GM23338 (cell line): ENCODE measurements around the gene GRIK5. TPM values are rescaled to one million over a fixed set of nuclear protein-coding genes. Genes with fewer than 3 reads are reported as not detected.

Experiments used
- ATAC-seq: fragments of 200-7000 bp; cut with Tn5 transposase; 3 replicates; pipeline ENCODE4 v1.9.1; 2020
- DNase-seq: peaks from one replicate; pipeline ENCODE4 v3.0.0-alpha.2; 2015; ENCODE audit warnings: low spot score
- H2AFZ ChIP-seq: fragments of 200-600 bp; sonication (generic); 2 replicates; pipeline ENCODE4 v1.8.0; 2016; ENCODE audit warnings: antibody characterized with exemption, mild to moderate bottlenecking, moderate library complexity
- H3F3A ChIP-seq: fragments of 200-600 bp; sonication (generic); replicated peaks from 2 replicates; pipeline ENCODE4 v1.8.0; 2017; ENCODE audit warnings: antibody characterized with exemption, mixed run types, low read depth
- H3K27ac ChIP-seq: fragments of 200-600 bp; sonication (generic); 2 replicates; pipeline ENCODE4 v1.6.1; 2016; ENCODE audit warnings: low read depth
- H3K27me3 ChIP-seq: fragments of 200-600 bp; sonication (generic); 2 replicates; pipeline ENCODE4 v1.8.0; 2016; ENCODE audit warnings: mild to moderate bottlenecking, mixed run types, moderate library complexity; ENCODE audit not compliant: insufficient read depth
- H3K36me3 ChIP-seq: fragments of 200-600 bp; sonication (generic); 2 replicates; pipeline ENCODE4 v1.8.0; 2016; ENCODE audit warnings: mild to moderate bottlenecking; ENCODE audit not compliant: insufficient read depth
- H3K4me1 ChIP-seq: fragments of 200-600 bp; sonication (generic); 2 replicates; pipeline ENCODE4 v1.8.0; 2016; ENCODE audit warnings: mild to moderate bottlenecking, moderate library complexity; ENCODE audit not compliant: insufficient read depth
- H3K4me2 ChIP-seq: fragments of 200-600 bp; sonication (generic); 2 replicates; pipeline ENCODE4 v1.7.1; 2017; ENCODE audit warnings: mixed run types
- H3K4me3 ChIP-seq: fragments of 200-600 bp; sonication (generic); 2 replicates; pipeline ENCODE4 v1.6.1; 2016; ENCODE audit warnings: mixed run types
- H3K79me2 ChIP-seq: fragments of 200-600 bp; sonication (generic); replicated peaks from 2 replicates; pipeline ENCODE4 v1.8.0; 2017; ENCODE audit warnings: mild to moderate bottlenecking; ENCODE audit not compliant: insufficient read depth
- H3K9me2 ChIP-seq: fragments of 200-600 bp; sonication (generic); 2 replicates; pipeline ENCODE4 v1.8.0; 2017; ENCODE audit not compliant: insufficient read depth
- H4K20me1 ChIP-seq: fragments of 200-600 bp; sonication (generic); replicated peaks from 2 replicates; pipeline ENCODE4 v1.8.0; 2017; ENCODE audit warnings: mild to moderate bottlenecking; ENCODE audit not compliant: insufficient read depth
- H3K27ac Mint-ChIP-seq: 2 replicates; pipeline ENCODE4 v1.8.0; 2020; ENCODE audit warnings: inconsistent platforms, mild to moderate bottlenecking, moderate library complexity, mixed read lengths
- H3K27me3 Mint-ChIP-seq: 3 replicates; pipeline ENCODE4 v1.8.0; 2022; ENCODE audit warnings: low read depth, mild to moderate bottlenecking, moderate library complexity, mixed read lengths, inconsistent platforms; ENCODE audit not compliant: insufficient read depth, poor library complexity
- H3K36me3 Mint-ChIP-seq: 3 replicates; pipeline ENCODE4 v1.8.0; 2021; ENCODE audit warnings: low read depth, mild to moderate bottlenecking, inconsistent platforms, moderate library complexity, mixed read lengths
- H3K4me1 Mint-ChIP-seq: 3 replicates; pipeline ENCODE4 v1.8.0; 2020; ENCODE audit warnings: mild to moderate bottlenecking, inconsistent platforms, mixed read lengths
- H3K4me3 Mint-ChIP-seq: 3 replicates; pipeline ENCODE4 v1.8.0; 2021; ENCODE audit warnings: moderate library complexity, mild to moderate bottlenecking, inconsistent platforms, mixed read lengths
- H3K9me3 Mint-ChIP-seq: 3 replicates; pipeline ENCODE4 v1.8.0; 2020; ENCODE audit warnings: moderate library complexity, mild to moderate bottlenecking, inconsistent platforms, mixed read lengths
- EZH2 ChIP-seq: fragments of 200-600 bp; sonication (generic); IDR thresholded peaks from one replicate; pipeline ENCODE4 v1.8.0; 2017; ENCODE audit warnings: antibody characterized with exemption, mild to moderate bottlenecking, low read depth; ENCODE audit not compliant: unreplicated experiment
- JUNB ChIP-seq: IDR thresholded peaks from one replicate; pipeline ENCODE4 v1.6.1; 2016; ENCODE audit warnings: antibody characterized with exemption; ENCODE audit not compliant: unreplicated experiment
- NANOG ChIP-seq: IDR thresholded peaks from 2 replicates; pipeline ENCODE4 v1.6.1; 2016; ENCODE audit warnings: antibody characterized with exemption, borderline replicate concordance
- POLR2AphosphoS5 ChIP-seq: IDR thresholded peaks from 2 replicates; pipeline ENCODE4 v1.6.1; 2016; ENCODE audit warnings: antibody characterized with exemption, low read depth
- ZNF114 ChIP-seq: fragments of 250-450 bp; sonication (Bioruptor Pico); IDR thresholded peaks from 2 replicates; pipeline ENCODE4 v1.5.0; 2020; ENCODE audit warnings: mild to moderate bottlenecking, moderate library complexity
- ZNF331 ChIP-seq: fragments of 250-450 bp; sonication (Bioruptor Pico); IDR thresholded peaks from 2 replicates; pipeline ENCODE4 v1.5.0; 2020; ENCODE audit warnings: low read depth, mild to moderate bottlenecking, moderate library complexity
- polyA plus RNA-seq: library from polyadenylated mRNA; unstranded; fragments of >200 nt; fragmentation: Nextera tagmentation; extraction: Ambion mirVana; gene quantifications from 2 replicates; pipeline ENCODE4 v1.2.1, GENCODE V29; 2016
- total RNA-seq: library from RNA; depleted of rRNA; stranded (reverse); fragments of >200 nt; shearing (Covaris generic); gene quantifications from 2 replicates; pipeline ENCODE4 v1.2.3, GENCODE V29; 2014
- TF ChIP-seq, protein P1 (sequence below), 2 experiments: fragments of 200-600 bp in 1 of 2; sonication (generic) in 1 of 2; conservative IDR thresholded peaks; 2 replicates each; pipeline versions ENCODE4 v1.5.1 to v1.6.1; 2016 to 2017; ENCODE audit warnings: antibody characterized with exemption in 2 of 2, low read depth in 2 of 2, mild to moderate bottlenecking in 2 of 2, moderate library complexity in 1 of 2
- TF ChIP-seq, protein P2 (sequence below): fragments of 250-450 bp; sonication (Bioruptor Pico); IDR thresholded peaks from 2 replicates; pipeline ENCODE4 v1.5.0; 2020; ENCODE audit warnings: mild to moderate bottlenecking, moderate library complexity

The GRIK5 gene
- total and polyA plus RNA-seq, 2 experiments from 2014 or later: 5.1 to 42.5 TPM

- no peak overlapping the region for H3K27ac Mint-ChIP-seq
- Histone ChIP-seq H3K27me3 (no peaks in the 10 kb centered on the region), H3F3A (0 out of 2 replicates have a peak, but pooled peaks cover 11% of the 10 kb centered on the region), H4K20me1 (no peaks in the 10 kb centered on the region), H3K4me1 (peaks cover 10% of the 10 kb centered on the region; the same call in 1 of the 2 replicates), H2AFZ (no peak overlapping the region), H3K79me2 (no peaks in the 10 kb centered on the region), H3K27ac (no peak overlapping the region), H3K9me2 (no peaks in the 10 kb centered on the region), H3K4me3 (no peak overlapping the region), H3K4me2 (no peak overlapping the region), H3K36me3 (no peaks in the 10 kb centered on the region)
- no peaks in the 10 kb centered on the region for H3K9me3 Mint-ChIP-seq
- DNase-seq (peak; percentile 82), ATAC-seq (peak; percentile 22)
- TF ChIP-seq NANOG (no peak), EZH2 (no peak), ZNF331 (no peak), ZNF114 (CRISPR knock-in tag) (no peak), POLR2AphosphoS5 (no peak), JUNB (no peak)
- TF ChIP-seq, protein P1, sequence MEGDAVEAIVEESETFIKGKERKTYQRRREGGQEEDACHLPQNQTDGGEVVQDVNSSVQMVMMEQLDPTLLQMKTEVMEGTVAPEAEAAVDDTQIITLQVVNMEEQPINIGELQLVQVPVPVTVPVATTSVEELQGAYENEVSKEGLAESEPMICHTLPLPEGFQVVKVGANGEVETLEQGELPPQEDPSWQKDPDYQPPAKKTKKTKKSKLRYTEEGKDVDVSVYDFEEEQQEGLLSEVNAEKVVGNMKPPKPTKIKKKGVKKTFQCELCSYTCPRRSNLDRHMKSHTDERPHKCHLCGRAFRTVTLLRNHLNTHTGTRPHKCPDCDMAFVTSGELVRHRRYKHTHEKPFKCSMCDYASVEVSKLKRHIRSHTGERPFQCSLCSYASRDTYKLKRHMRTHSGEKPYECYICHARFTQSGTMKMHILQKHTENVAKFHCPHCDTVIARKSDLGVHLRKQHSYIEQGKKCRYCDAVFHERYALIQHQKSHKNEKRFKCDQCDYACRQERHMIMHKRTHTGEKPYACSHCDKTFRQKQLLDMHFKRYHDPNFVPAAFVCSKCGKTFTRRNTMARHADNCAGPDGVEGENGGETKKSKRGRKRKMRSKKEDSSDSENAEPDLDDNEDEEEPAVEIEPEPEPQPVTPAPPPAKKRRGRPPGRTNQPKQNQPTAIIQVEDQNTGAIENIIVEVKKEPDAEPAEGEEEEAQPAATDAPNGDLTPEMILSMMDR (conservative IDR thresholded peaks at IDR 0.05; ENCODE audit: low read depth in 2 of 2): peak; percentile 77 to 80
- TF ChIP-seq, protein P2, sequence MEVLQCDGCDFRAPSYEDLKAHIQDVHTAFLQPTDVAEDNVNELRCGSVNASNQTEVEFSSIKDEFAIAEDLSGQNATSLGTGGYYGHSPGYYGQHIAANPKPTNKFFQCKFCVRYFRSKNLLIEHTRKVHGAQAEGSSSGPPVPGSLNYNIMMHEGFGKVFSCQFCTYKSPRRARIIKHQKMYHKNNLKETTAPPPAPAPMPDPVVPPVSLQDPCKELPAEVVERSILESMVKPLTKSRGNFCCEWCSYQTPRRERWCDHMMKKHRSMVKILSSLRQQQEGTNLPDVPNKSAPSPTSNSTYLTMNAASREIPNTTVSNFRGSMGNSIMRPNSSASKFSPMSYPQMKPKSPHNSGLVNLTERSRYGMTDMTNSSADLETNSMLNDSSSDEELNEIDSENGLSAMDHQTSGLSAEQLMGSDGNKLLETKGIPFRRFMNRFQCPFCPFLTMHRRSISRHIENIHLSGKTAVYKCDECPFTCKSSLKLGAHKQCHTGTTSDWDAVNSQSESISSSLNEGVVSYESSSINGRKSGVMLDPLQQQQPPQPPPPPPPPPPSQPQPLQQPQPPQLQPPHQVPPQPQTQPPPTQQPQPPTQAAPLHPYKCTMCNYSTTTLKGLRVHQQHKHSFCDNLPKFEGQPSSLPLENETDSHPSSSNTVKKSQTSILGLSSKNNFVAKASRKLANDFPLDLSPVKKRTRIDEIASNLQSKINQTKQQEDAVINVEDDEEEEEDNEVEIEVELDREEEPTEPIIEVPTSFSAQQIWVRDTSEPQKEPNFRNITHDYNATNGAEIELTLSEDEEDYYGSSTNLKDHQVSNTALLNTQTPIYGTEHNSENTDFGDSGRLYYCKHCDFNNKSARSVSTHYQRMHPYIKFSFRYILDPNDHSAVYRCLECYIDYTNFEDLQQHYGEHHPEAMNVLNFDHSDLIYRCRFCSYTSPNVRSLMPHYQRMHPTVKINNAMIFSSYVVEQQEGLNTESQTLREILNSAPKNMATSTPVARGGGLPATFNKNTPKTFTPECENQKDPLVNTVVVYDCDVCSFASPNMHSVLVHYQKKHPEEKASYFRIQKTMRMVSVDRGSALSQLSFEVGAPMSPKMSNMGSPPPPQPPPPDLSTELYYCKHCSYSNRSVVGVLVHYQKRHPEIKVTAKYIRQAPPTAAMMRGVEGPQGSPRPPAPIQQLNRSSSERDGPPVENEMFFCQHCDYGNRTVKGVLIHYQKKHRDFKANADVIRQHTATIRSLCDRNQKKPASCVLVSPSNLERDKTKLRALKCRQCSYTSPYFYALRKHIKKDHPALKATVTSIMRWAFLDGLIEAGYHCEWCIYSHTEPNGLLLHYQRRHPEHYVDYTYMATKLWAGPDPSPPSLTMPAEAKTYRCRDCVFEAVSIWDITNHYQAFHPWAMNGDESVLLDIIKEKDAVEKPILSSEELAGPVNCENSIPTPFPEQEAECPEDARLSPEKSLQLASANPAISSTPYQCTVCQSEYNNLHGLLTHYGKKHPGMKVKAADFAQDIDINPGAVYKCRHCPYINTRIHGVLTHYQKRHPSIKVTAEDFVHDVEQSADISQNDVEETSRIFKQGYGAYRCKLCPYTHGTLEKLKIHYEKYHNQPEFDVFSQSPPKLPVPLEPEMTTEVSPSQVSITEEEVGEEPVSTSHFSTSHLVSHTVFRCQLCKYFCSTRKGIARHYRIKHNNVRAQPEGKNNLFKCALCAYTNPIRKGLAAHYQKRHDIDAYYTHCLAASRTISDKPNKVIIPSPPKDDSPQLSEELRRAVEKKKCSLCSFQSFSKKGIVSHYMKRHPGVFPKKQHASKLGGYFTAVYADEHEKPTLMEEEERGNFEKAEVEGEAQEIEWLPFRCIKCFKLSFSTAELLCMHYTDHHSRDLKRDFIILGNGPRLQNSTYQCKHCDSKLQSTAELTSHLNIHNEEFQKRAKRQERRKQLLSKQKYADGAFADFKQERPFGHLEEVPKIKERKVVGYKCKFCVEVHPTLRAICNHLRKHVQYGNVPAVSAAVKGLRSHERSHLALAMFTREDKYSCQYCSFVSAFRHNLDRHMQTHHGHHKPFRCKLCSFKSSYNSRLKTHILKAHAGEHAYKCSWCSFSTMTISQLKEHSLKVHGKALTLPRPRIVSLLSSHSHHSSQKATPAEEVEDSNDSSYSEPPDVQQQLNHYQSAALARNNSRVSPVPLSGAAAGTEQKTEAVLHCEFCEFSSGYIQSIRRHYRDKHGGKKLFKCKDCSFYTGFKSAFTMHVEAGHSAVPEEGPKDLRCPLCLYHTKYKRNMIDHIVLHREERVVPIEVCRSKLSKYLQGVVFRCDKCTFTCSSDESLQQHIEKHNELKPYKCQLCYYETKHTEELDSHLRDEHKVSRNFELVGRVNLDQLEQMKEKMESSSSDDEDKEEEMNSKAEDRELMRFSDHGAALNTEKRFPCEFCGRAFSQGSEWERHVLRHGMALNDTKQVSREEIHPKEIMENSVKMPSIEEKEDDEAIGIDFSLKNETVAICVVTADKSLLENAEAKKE: no peak
- H3K36me3 Mint-ChIP-seq: no peaks in the 10 kb centered on the region
- H3K4me1 Mint-ChIP-seq: peaks cover 42% of the 10 kb centered on the region
- H3K27me3 Mint-ChIP-seq: peaks cover 20% of the 10 kb centered on the region
- H3K4me3 Mint-ChIP-seq: no peak overlapping the region
These were observed 22.3 kb upstream of the GRIK5 start for GRCh38 chr19:42092350-42092749.
